ENCODE data around the gene ANKZF1.

ANKZF1 gene

DNA sequence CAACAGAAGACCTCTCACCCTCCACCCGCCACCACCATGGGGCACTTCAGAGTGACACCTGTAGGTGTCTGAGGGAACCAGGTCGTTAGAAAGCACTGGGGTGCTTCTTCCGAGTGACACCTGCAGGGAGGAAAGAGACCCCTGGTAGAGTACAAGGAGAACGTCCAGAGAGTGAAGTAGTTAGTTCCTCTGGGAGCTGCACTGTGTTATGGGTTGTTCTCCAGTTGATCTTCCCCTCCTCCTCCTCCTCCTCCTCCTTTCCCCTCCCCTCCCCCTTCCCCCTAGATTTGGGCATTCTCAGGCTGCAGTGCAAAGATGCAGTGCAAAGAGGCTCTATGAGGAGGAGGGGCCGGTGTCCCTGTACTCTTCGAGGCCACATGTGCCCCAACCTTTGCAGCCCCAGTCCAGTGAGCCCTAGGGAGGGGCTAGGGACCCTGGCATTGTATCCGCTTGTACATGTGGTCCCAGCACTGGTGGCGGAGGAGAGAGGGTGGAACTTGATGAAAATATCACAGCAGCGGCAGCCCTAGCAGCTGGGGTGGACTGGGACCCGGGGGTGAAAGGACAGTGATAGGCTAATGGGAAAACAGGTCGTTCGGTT, 50.4 kb downstream of the ANKZF1 start:
- no peak for DNase-seq (ENCODE audit: extremely low read depth in 1 of 2, low read depth in 1 of 2)

DNA sequence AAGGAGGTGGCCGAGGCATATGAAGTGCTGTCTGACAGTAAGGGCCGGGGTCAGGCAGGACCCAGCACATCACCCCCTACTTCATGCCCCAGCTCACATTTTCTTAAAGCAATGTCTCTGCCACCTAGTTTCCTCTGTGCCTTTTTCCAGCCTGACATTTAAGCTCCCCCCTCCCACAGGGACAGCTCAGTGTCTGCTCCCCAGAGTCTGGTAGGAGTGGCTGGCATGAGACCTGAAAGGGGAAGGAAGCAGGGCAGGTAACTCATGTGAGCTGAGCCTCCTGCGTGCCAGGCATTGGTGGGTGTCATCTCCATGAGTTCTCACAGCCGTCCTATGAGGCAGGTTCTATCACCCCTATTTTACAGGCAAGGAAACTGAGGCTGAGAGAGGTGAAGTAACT, 51.0 kb downstream of the ANKZF1 start:
- no peak for DNase-seq (ENCODE audit: extremely low read depth in 1 of 2, low read depth in 1 of 2)

DNA sequence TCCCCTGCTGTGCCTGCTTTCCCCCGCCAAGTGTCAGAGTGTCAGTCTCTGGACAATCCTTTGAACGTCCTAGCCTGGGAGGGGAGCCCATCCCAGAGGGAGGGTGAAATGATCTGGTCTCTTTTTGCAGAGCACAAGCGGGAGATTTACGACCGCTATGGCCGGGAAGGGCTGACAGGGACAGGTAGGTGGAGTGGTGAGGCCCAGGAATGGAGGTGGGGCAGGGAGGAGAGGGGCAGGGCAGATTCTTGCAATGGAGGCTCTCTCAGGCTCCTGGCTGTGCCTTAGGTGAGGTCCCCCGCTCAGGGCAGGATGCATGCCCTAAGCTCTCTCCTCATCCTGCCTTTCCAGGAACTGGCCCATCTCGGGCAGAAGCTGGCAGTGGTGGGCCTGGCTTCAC, 52.0 kb downstream of the ANKZF1 start:
- no peak for DNase-seq (ENCODE audit: extremely low read depth in 1 of 2, low read depth in 1 of 2)

DNA sequence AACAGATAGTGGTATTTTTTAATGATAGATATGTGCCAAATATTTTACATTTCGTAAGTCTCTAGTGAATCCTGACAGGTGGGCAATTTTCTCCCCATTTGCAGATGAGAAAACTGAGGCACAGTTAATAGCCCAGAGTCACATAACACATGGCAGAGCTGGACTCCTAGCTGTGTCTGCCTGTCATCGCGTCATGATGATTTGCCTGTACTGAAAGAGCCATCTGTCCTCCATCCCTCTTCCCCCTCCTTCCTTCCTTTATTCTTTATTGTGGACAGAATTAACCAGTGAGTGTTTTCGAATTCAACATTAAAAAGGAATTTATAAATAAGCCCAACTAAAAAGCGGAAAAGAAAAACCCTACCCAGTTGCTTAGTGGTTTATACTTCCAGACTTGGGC, 52.8 kb downstream of the ANKZF1 start:
- no peak for DNase-seq (ENCODE audit: extremely low read depth in 1 of 2, low read depth in 1 of 2)

DNA sequence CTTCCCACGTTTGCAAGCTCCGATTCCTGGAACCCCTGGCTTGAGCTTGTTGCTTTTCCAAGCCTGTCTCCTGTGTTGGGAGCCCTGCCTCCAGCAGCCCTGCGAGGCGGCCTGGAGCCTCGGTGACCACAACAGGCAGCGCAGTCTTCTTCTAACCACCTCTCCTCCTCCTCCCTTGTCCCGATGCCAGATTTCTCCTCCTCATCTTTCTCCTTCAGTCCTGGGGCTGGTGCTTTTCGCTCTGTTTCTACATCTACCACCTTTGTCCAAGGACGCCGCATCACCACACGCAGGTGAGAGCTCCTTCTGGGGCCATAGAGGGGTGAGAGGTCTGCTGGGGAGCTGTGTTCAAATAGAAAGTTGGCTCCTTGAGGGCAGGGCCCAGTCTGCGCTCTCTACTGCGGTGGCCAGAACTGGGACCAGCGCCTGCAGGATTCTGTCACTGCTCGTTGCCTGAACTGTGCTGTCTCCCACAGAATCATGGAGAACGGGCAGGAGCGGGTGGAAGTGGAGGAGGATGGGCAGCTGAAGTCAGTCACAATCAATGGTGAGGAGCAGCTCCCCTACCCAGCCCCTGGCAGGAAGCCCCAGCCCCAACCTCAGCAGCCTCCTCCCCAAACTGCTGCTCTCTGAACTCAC, 53.5 kb downstream of the ANKZF1 start:
- DNase-seq (ENCODE audit: extremely low read depth in 1 of 2, low read depth in 1 of 2) = no peak

DNA sequence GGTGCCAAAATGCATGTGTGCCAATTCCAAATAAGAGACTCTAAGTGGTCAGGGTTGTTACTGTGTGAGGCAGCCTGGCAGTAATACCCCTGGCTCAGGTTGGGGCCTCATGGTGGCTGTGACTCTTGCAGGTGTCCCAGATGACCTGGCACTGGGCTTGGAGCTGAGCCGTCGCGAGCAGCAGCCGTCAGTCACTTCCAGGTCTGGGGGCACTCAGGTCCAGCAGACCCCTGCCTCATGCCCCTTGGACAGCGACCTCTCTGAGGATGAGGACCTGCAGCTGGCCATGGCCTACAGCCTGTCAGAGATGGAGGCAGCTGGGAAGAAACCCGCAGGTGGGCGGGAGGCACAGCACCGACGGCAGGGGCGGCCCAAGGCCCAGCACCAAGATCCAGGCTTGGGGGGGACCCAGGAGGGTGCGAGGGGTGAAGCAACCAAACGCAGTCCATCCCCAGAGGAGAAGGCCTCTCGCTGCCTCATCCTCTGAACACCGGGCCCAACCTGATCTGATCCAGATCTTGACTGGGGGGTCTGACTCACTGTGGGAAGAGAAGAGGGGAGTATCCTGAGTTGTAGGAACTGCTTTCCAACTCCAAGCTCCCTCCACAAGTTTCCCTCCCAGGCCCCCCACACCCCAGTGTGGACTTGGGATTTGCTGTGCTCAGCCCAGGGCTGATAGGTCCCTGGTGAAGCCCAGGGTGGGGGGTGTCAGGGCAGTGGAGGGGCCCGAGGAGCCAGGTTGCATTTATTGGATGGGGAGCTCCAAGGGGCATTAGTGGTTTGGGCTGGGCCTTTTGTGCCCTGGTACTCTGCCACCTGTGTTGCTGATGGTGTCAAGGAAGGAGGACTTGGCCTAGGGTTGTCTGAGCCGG, 55.1 kb downstream of the ANKZF1 start:
- no peak for DNase-seq (ENCODE audit: extremely low read depth in 1 of 2, low read depth in 1 of 2)

DNA sequence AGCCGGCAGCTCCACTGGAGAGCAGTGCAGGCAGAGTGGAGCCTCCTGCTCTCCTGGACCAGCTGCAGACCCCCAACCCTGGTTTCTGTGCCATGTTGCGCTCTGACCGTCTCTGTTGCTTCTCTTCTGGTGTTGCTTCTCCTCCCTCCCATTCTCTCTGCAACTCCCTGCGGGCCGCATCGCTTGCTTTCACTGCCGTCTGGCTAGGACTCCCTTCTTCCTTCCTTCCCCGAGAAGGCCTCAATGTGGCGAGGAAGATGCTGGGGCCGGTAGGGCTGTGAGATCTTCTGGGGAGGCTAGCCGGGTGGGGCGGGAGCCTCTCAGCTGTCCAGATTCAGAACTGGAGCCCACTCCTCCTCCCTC, 55.7 kb downstream of the ANKZF1 start:
- no peak for DNase-seq (ENCODE audit: extremely low read depth in 1 of 2, low read depth in 1 of 2)

DNA sequence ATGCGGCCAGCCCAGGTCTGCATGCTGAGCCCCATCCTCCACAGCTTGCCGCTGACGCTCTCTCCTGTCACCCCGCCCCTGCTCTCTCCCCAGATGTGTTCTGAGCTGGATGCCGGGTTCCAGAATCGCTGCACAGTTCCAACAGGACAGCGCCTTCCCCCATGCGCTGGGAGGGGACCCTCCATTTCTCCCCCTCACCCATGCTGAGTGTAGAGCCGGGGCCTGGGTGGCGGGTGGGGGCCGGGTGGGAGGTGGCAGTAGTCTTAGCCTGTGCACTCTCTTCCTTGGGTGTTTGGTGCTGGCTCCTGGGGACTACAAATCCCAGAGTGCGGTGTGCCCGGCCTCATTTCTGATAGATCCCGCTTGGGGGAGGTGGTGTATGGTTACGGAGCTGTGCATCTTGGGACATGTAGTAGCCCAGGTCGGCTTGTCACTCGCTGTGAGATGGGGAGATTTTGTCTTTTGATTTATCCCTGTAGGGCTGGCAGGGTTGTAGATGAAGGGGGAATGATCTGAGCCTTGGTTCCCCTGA, 56.4 kb downstream of the ANKZF1 start:
- no peak for DNase-seq (ENCODE audit: extremely low read depth in 1 of 2, low read depth in 1 of 2)
